H9 (cell line): ENCODE data around the gene EPB41L4B. TPM values are rescaled to one million over a fixed set of nuclear protein-coding genes. Genes with fewer than 3 reads are reported as not detected.

Experiments used
- DNase-seq: peaks from one replicate; pipeline ENCODE4 v3.0.0-alpha.2; 2017
- H2AFZ ChIP-seq: one replicate; pipeline ENCODE4 v1.6.1; 2013; ENCODE audit warnings: mild to moderate bottlenecking, low read length, control low read depth, moderate library complexity
- H2AK5ac ChIP-seq: 2 replicates; pipeline ENCODE4 v1.6.1; 2013; ENCODE audit warnings: low read length, control low read depth, mixed read lengths; ENCODE audit not compliant: insufficient read length
- H2BK120ac ChIP-seq: one replicate; pipeline ENCODE4 v1.6.1; 2013; ENCODE audit warnings: low read depth, mild to moderate bottlenecking, low read length, control low read depth, inconsistent platforms; ENCODE audit not compliant: poor library complexity, severe bottlenecking
- H2BK12ac ChIP-seq: 2 replicates; pipeline ENCODE4 v1.6.1; 2013; ENCODE audit warnings: low read length, control low read depth, mixed read lengths, low read depth; ENCODE audit not compliant: insufficient read length
- H2BK15ac ChIP-seq: 2 replicates; pipeline ENCODE4 v1.6.1; 2013; ENCODE audit warnings: low read depth, low read length, control low read depth
- H2BK20ac ChIP-seq: one replicate; pipeline ENCODE4 v1.6.1; 2013; ENCODE audit warnings: low read depth, mild to moderate bottlenecking, low read length, control low read depth, inconsistent platforms; ENCODE audit not compliant: poor library complexity, severe bottlenecking
- H2BK5ac ChIP-seq: 2 replicates; pipeline ENCODE4 v1.6.1; 2013; ENCODE audit warnings: low read length, control low read depth, mixed read lengths; ENCODE audit not compliant: insufficient read length
- H3K14ac ChIP-seq: 2 replicates; pipeline ENCODE4 v1.6.1; 2013; ENCODE audit warnings: low read length, control low read depth; ENCODE audit not compliant: insufficient read depth
- H3K18ac ChIP-seq: 2 replicates; pipeline ENCODE4 v1.6.1; 2013; ENCODE audit warnings: low read depth, mild to moderate bottlenecking, mixed read lengths, low read length, control low read depth; ENCODE audit not compliant: insufficient read length
- H3K23ac ChIP-seq: 2 replicates; pipeline ENCODE4 v1.6.1; 2013; ENCODE audit warnings: low read length, control low read depth, mixed read lengths, low read depth; ENCODE audit not compliant: insufficient read length
- H3K23me2 ChIP-seq: 2 replicates; pipeline ENCODE4 v1.6.1; 2013; ENCODE audit warnings: low read depth, mild to moderate bottlenecking, mixed read lengths, low read length, control low read depth; ENCODE audit not compliant: insufficient read length, poor library complexity, severe bottlenecking
- H3K27ac ChIP-seq: 2 replicates; pipeline ENCODE4 v1.5.1; 2013; ENCODE audit warnings: low read length, control low read depth, mixed read lengths, low read depth; ENCODE audit not compliant: insufficient read length
- H3K27me3 ChIP-seq: 2 replicates; pipeline ENCODE4 v1.6.1; 2013; ENCODE audit warnings: low read length, control low read depth, inconsistent platforms; ENCODE audit not compliant: insufficient read depth
- H3K4ac ChIP-seq: 2 replicates; pipeline ENCODE4 v1.6.1; 2013; ENCODE audit warnings: low read depth, mild to moderate bottlenecking, control low read depth, inconsistent platforms, low read length, moderate library complexity
- H3K4me1 ChIP-seq: 2 replicates; pipeline ENCODE4 v1.6.1; 2013; ENCODE audit warnings: low read length, control low read depth, inconsistent platforms; ENCODE audit not compliant: insufficient read depth
- H3K4me2 ChIP-seq: 2 replicates; pipeline ENCODE4 v1.6.1; 2013; ENCODE audit warnings: low read length, control low read depth, mixed read lengths; ENCODE audit not compliant: insufficient read length, insufficient read depth
- H3K56ac ChIP-seq: 2 replicates; pipeline ENCODE4 v1.6.1; 2013; ENCODE audit warnings: low read depth, mild to moderate bottlenecking, mixed read lengths, low read length, control low read depth; ENCODE audit not compliant: insufficient read length
- H3K79me1 ChIP-seq: 2 replicates; pipeline ENCODE4 v1.6.1; 2013; ENCODE audit warnings: low read depth, mild to moderate bottlenecking, moderate library complexity, low read length, control low read depth, inconsistent platforms; ENCODE audit not compliant: insufficient read depth, poor library complexity, severe bottlenecking
- H3K79me2 ChIP-seq: 2 replicates; pipeline ENCODE4 v1.6.1; 2013; ENCODE audit warnings: low read length, control low read depth, inconsistent platforms; ENCODE audit not compliant: insufficient read depth
- H3K9ac ChIP-seq: 2 replicates; pipeline ENCODE4 v1.6.1; 2013; ENCODE audit warnings: low read length, control low read depth, mixed read lengths; ENCODE audit not compliant: insufficient read length; ENCODE audit errors: extremely low read depth
- H3K9me3 ChIP-seq: one replicate; pipeline ENCODE4 v1.6.1; 2013; ENCODE audit warnings: low read depth, low read length, inconsistent platforms; ENCODE audit not compliant: control insufficient read depth
- H3T11ph ChIP-seq: one replicate; pipeline ENCODE4 v1.6.1; 2013; ENCODE audit warnings: mild to moderate bottlenecking, low read length, control low read depth, inconsistent platforms
- H4K20me1 ChIP-seq: one replicate; pipeline ENCODE4 v1.6.1; 2013; ENCODE audit not compliant: control insufficient read depth, insufficient read length, insufficient read depth
- H4K5ac ChIP-seq: 2 replicates; pipeline ENCODE4 v1.6.1; 2013; ENCODE audit warnings: low read depth, mild to moderate bottlenecking, mixed read lengths, low read length, control low read depth; ENCODE audit not compliant: insufficient read length
- H4K8ac ChIP-seq: replicated peaks from 2 replicates; pipeline ENCODE4 v1.6.1; 2013; ENCODE audit warnings: low read length, control low read depth, mixed read lengths, low read depth; ENCODE audit not compliant: insufficient read length
- H4K91ac ChIP-seq: 2 replicates; pipeline ENCODE4 v1.6.1; 2013; ENCODE audit warnings: low read depth, mild to moderate bottlenecking, moderate library complexity, mixed read lengths, low read length, control low read depth; ENCODE audit not compliant: insufficient read length
- H3K27ac Mint-ChIP-seq, 3 experiments: 2 replicates in 2 of 3; 3 replicates in 1 of 3; pipeline ENCODE4 v1.8.0; 2020 to 2021; ENCODE audit warnings: mixed read lengths in 3 of 3, mild to moderate bottlenecking in 1 of 3, moderate library complexity in 1 of 3
- H3K27me3 Mint-ChIP-seq: 2 replicates; pipeline ENCODE4 v1.8.0; 2021; ENCODE audit warnings: low read depth, mild to moderate bottlenecking, moderate library complexity, mixed read lengths
- H3K36me3 Mint-ChIP-seq, 3 experiments: 2 replicates in 2 of 3; 3 replicates in 1 of 3; pipeline ENCODE4 v1.8.0; 2020 to 2021; ENCODE audit warnings: low read depth in 3 of 3, mixed read lengths in 3 of 3; ENCODE audit not compliant: insufficient read depth in 1 of 3
- H3K4me1 Mint-ChIP-seq, 2 experiments: 2 replicates each; pipeline ENCODE4 v1.8.0; 2020; ENCODE audit warnings: mixed read lengths in 2 of 2
- H3K4me3 Mint-ChIP-seq, 2 experiments: 2 replicates in 1 of 2; 3 replicates in 1 of 2; pipeline ENCODE4 v1.8.0; 2020 to 2021; ENCODE audit warnings: mild to moderate bottlenecking in 2 of 2, mixed read lengths in 2 of 2, moderate library complexity in 1 of 2
- H3K9me3 Mint-ChIP-seq, 2 experiments: 2 replicates in 1 of 2; 3 replicates in 1 of 2; pipeline ENCODE4 v1.8.0; 2020; ENCODE audit warnings: mild to moderate bottlenecking in 2 of 2, mixed read lengths in 2 of 2, moderate library complexity in 1 of 2
- CTCF ChIP-seq: fragments of 200-600 bp; sonication (generic); conservative IDR thresholded peaks from 3 replicates; pipeline ENCODE4 v1.8.0; 2021; ENCODE audit warnings: antibody characterized with exemption, mild to moderate bottlenecking
- WGBS: extraction: QIAGEN DNeasy Blood & Tissue Kit; methylation state at CpG from one replicate; pipeline ENCODE4 v1.1.7; 2013; ENCODE audit warnings: missing lambda C conversion rate, low lambda C conversion rate, mixed read lengths; ENCODE audit not compliant: insufficient read length; ENCODE audit errors: extremely low coverage; 5-methylcytosine and 5-hydroxymethylcytosine counted together
- total RNA-seq: library from RNA; stranded (reverse); gene quantifications from 2 replicates; pipeline ENCODE4 v1.2.1, GENCODE V29; 2021

The EPB41L4B gene
- total RNA-seq, 1 experiment from 2014 or later: 18.9 TPM

GRCh38 chr9:109305801-109306200 lies 15.1 kb downstream of the EPB41L4B start:
- Histone ChIP-seq H3K4me1 (peaks cover 3% of the 10 kb centered on the region; the same call in 1 of the 2 replicates), H3K4ac (no peak overlapping the region), H3K23ac (no peak overlapping the region), H4K20me1 (no peaks in the 10 kb centered on the region), H3K79me2 (no peaks in the 10 kb centered on the region; the same call in 1 of the 2 replicates), H3K9me3 (no peaks in the 10 kb centered on the region), H2BK5ac (no peak overlapping the region), H3K27me3 (no peaks in the 10 kb centered on the region), H4K8ac (no peak overlapping the region), H3K56ac (no peak overlapping the region), H2AFZ (no peak overlapping the region), H3T11ph (no peak overlapping the region), H3K9ac (no peak overlapping the region), H3K18ac (no peak overlapping the region), H2BK120ac (no peak overlapping the region), H3K79me1 (peaks cover 8% of the 10 kb centered on the region), H3K4me2 (no peak overlapping the region), H2BK15ac (no peak overlapping the region), H2BK12ac (no peak overlapping the region), H3K23me2 (no peaks in the 10 kb centered on the region), H2BK20ac (no peak overlapping the region), H3K27ac (no peak overlapping the region), H4K5ac (no peak overlapping the region), H4K91ac (no peak overlapping the region), H3K14ac (no peak overlapping the region), H2AK5ac (no peak overlapping the region)
- Mint-ChIP-seq H3K36me3 (peaks cover 4 to 10% (median 8%) of the 10 kb centered on the region in 3 experiments; a peak in 4 of 7 replicates), H3K4me1 (peaks cover 15 to 23% of the 10 kb centered on the region in 2 experiments), H3K27ac (no peak overlapping the region), H3K27me3 (no peaks in the 10 kb centered on the region), H3K4me3 (no peak overlapping the region), H3K9me3 (no peaks in the 10 kb centered on the region)
- WGBS: no CpG with 5 or more reads among the region's 8 CpGs
- no peak for TF ChIP-seq CTCF
- no peak for DNase-seq
